ENCODE data around the gene LDB3. TPM values are rescaled to one million over a fixed set of nuclear protein-coding genes. Genes with fewer than 3 reads are reported as not detected.

The LDB3 gene
- total RNA-seq, 6 donors from 2014 or later, result 0.67 to 2.1 (median 1.1) TPM

GRCh38 chr10:86648704-86649427, 19.4 kb upstream of the LDB3 start:
- Histone ChIP-seq H3K27ac (no peak overlapping the region), H3K4me1 (peaks cover 5 to 13% (median 10%) of the 10 kb centered on the region in 4 donors), H3K36me3 (no peaks in the 10 kb centered on the region), H3K27me3 (no peaks in the 10 kb centered on the region), H3K4me3 (no peak overlapping the region), H3K9me3 (no peaks in the 10 kb centered on the region)
- no peak for TF ChIP-seq EP300 (IDR thresholded peaks at IDR 0.05)
- TF ChIP-seq POLR2AphosphoS5 (IDR thresholded peaks at IDR 0.05), result no peak
- TF ChIP-seq, protein P1, sequence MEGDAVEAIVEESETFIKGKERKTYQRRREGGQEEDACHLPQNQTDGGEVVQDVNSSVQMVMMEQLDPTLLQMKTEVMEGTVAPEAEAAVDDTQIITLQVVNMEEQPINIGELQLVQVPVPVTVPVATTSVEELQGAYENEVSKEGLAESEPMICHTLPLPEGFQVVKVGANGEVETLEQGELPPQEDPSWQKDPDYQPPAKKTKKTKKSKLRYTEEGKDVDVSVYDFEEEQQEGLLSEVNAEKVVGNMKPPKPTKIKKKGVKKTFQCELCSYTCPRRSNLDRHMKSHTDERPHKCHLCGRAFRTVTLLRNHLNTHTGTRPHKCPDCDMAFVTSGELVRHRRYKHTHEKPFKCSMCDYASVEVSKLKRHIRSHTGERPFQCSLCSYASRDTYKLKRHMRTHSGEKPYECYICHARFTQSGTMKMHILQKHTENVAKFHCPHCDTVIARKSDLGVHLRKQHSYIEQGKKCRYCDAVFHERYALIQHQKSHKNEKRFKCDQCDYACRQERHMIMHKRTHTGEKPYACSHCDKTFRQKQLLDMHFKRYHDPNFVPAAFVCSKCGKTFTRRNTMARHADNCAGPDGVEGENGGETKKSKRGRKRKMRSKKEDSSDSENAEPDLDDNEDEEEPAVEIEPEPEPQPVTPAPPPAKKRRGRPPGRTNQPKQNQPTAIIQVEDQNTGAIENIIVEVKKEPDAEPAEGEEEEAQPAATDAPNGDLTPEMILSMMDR (IDR thresholded peaks at IDR 0.05), result no peak
- TF ChIP-seq POLR2A (IDR thresholded peaks at IDR 0.05), result no peak
- DNase-seq (peak; percentile 35 to 52), ATAC-seq (ENCODE audit: low FRiP score in 2 of 2) (peak; percentile 49 to 83)
- WGBS, 2 donors, result 36 to 57% methylated on average over 7 to 9 of the region's 9 CpGs

- no peak overlapping the region for H3K27ac ChIP-seq
- no peaks in the 10 kb centered on the region for H3K9me3 ChIP-seq
- DNase-seq (peak in 1 of 2 donors; percentile 47), ATAC-seq (ENCODE audit: low FRiP score in 2 of 2) (no peak)
- TF ChIP-seq EP300 (IDR thresholded peaks at IDR 0.05), result no peak
- TF ChIP-seq, protein P1 (IDR thresholded peaks at IDR 0.05), result no peak
- no peak for TF ChIP-seq POLR2A (IDR thresholded peaks at IDR 0.05)
- no peak for TF ChIP-seq POLR2AphosphoS5 (IDR thresholded peaks at IDR 0.05)
- WGBS, 2 donors, result 80 to 84% methylated on average over 12 to 17 of the region's 17 CpGs
- no peaks in the 10 kb centered on the region for H3K36me3 ChIP-seq
- H3K27me3 ChIP-seq, result no peaks in the 10 kb centered on the region
- H3K4me3 ChIP-seq, result no peak overlapping the region
- peaks cover 5 to 13% (median 10%) of the 10 kb centered on the region in 4 donors for H3K4me1 ChIP-seq
Measured at GRCh38 chr10:86649471-86650150, 18.7 kb upstream of the LDB3 start.

DNA sequence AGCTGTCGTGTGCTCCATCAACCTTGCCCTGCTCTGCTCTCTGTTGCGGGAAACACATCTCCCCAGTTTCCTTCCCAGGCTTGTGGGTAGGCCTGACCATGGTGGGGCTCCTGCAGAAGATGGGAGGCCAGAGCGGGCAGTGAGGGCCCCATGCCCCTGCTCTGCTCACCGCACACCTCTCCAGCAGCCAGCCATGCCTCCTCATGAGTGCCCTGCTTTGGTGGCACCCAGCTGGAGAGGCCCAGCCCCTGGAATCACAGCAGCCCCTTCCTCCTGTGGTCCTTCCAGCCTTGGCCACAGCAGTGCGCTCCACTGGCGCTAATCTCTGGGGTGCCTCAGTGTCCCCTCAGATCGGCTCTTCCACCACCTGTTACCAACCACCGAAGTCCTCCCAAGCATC, 18.2 kb upstream of the LDB3 start:
- no peak for DNase-seq

DNA sequence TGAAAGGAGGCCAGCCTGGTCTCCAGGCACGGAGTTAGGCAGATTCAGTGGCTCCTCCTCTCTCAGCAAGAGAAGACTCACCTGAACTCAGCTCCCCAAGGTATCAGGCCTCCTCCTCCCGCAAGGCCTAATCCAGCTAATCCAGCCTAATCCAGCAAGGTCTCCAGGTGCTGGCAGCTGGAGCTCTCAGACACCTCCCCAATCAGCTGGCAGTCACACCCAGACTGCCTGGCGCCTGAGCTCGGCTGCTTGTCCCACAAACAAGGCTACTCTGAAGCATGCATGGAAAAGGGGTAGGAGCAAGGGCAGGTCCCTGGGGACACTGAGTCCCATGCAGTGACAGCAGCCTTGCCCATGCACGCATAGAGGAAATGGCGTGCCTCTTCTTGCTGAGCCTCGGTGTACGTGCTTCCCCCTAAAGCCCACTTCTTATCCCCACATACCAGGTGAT, 17.3 kb upstream of the LDB3 start:
- TF ChIP-seq POLR2A (IDR thresholded peaks at IDR 0.05), result no peak
- TF ChIP-seq POLR2AphosphoS5 (IDR thresholded peaks at IDR 0.05), result no peak
- TF ChIP-seq, protein P1 (IDR thresholded peaks at IDR 0.05), result no peak
- TF ChIP-seq EP300 (IDR thresholded peaks at IDR 0.05), result no peak
- no peaks in the 10 kb centered on the region for H3K36me3 ChIP-seq
- H3K4me3 ChIP-seq, result no peak overlapping the region
- no peaks in the 10 kb centered on the region for H3K9me3 ChIP-seq
- H3K27ac ChIP-seq, result no peak overlapping the region
- no peaks in the 10 kb centered on the region for H3K27me3 ChIP-seq
- peaks cover 5 to 13% (median 10%) of the 10 kb centered on the region in 4 donors for H3K4me1 ChIP-seq
- WGBS, 2 donors, result 85 to 91% methylated on average over 5 to 8 of the region's 8 CpGs
- ATAC-seq (ENCODE audit: low FRiP score in 2 of 2) (no peak), DNase-seq (no peak)

More for the DNA sequence above, 18.2 kb upstream of the LDB3 start:
- no peaks in the 10 kb centered on the region for H3K27me3 ChIP-seq
- 87 to 93% methylated on average over 6 to 8 of the region's 8 CpGs for WGBS, 2 donors
- no peak for ATAC-seq (ENCODE audit: low FRiP score in 2 of 2)
- H3K36me3 ChIP-seq, result no peaks in the 10 kb centered on the region
- TF ChIP-seq EP300 (IDR thresholded peaks at IDR 0.05), result no peak
- no peak for TF ChIP-seq POLR2A (IDR thresholded peaks at IDR 0.05)
- TF ChIP-seq, protein P1 (IDR thresholded peaks at IDR 0.05), result no peak
- no peaks in the 10 kb centered on the region for H3K9me3 ChIP-seq
- H3K4me1 ChIP-seq, result peaks cover 5 to 13% (median 10%) of the 10 kb centered on the region in 4 donors
- H3K4me3 ChIP-seq, result no peak overlapping the region
- H3K27ac ChIP-seq, result no peak overlapping the region

All from upper lobe of left lung (tissue), 6 donors.